ENCODE results near the gene RAE1. TPM values are rescaled to one million over a fixed set of nuclear protein-coding genes. Genes with fewer than 3 reads are reported as not detected.

The RAE1 gene
- total RNA-seq, 1 experiment from 2014 or later: 31.3 TPM

- no peaks in the 10 kb centered on the region for H3K9me3 Mint-ChIP-seq
- no peaks in the 10 kb centered on the region for H3K27me3 Mint-ChIP-seq (ENCODE audit: low read depth)
- ATAC-seq (no peak), DNase-seq (ENCODE audit: low spot score) (no peak)
- H3K4me3 Mint-ChIP-seq: no peak overlapping the region
- no peaks in the 10 kb centered on the region for H3K36me3 Mint-ChIP-seq
- POLR2A ChIA-PET: no interaction called here
- 0 out of 2 replicates have a peak, but pooled peaks cover 4% of the 10 kb centered on the region for H3K4me1 Mint-ChIP-seq
- CTCF ChIA-PET: interaction anchor here (1.3 to 1.8 kb wide), 2 partner anchors 14 to 25 kb away, joined by 6 to 8 read pairs; no protein-coding TSS in a partner anchor
- TF ChIP-seq TEAD4 (CRISPR knock-in tag; IDR thresholded peaks at IDR 0.05): no peak
- no peak for TF ChIP-seq EMX1 (CRISPR knock-in tag; IDR thresholded peaks at IDR 0.05)
- TF ChIP-seq CBFB (CRISPR knock-in tag; IDR thresholded peaks at IDR 0.05; ENCODE audit: low read depth): no peak
- no peak for TF ChIP-seq FOXP4 (CRISPR knock-in tag; IDR thresholded peaks at IDR 0.05)
- no peak for TF ChIP-seq HMGA2 (CRISPR knock-in tag; IDR thresholded peaks at IDR 0.05)
- TF ChIP-seq ERG (CRISPR knock-in tag; IDR thresholded peaks at IDR 0.05): no peak
- no peak for TF ChIP-seq ZNF317 (CRISPR knock-in tag; IDR thresholded peaks at IDR 0.05; ENCODE audit: borderline replicate concordance, low read depth)
- no peak for TF ChIP-seq E2F4 (CRISPR knock-in tag; IDR thresholded peaks at IDR 0.05; ENCODE audit: borderline replicate concordance, low read depth)
- no peak for TF ChIP-seq KAT7 (CRISPR knock-in tag; IDR thresholded peaks at IDR 0.05; ENCODE audit: borderline replicate concordance)
- no peak for TF ChIP-seq CDX4 (CRISPR knock-in tag; IDR thresholded peaks at IDR 0.05; ENCODE audit: borderline replicate concordance)
- no peak for TF ChIP-seq NR2C2 (CRISPR knock-in tag; IDR thresholded peaks at IDR 0.05)
- TF ChIP-seq ZNF138 (CRISPR knock-in tag; conservative IDR thresholded peaks at IDR 0.05): no peak
- no peak for TF ChIP-seq ZSCAN18 (CRISPR knock-in tag; IDR thresholded peaks at IDR 0.05)
- TF ChIP-seq ZNF281 (CRISPR knock-in tag; IDR thresholded peaks at IDR 0.05): no peak
- no peak for TF ChIP-seq GRHL2 (CRISPR knock-in tag; IDR thresholded peaks at IDR 0.05; ENCODE audit: insufficient replicate concordance, severe bottlenecking)
- no peak overlapping the region for H3K27ac Mint-ChIP-seq
Measured at GRCh38 chr20:57413986-57414385, 62.9 kb downstream of the RAE1 start.

Measured in WTC11 (cell line).